ENCODE measurements around the gene CREB3L4. TPM values are rescaled to one million over a fixed set of nuclear protein-coding genes. Genes with fewer than 3 reads are reported as not detected.

The CREB3L4 gene
- total and polyA plus RNA-seq, 2 of the 4 experiments (the other 2 are of a cell fraction), result 6.5 to 9.8 TPM

- Histone ChIP-seq H4K91ac (ENCODE audit: insufficient read depth, low read depth, low read length) (no peak overlapping the region), H3K4me1 (ENCODE audit: control insufficient read depth, insufficient read depth, low read length) (peaks cover 11% of the 10 kb centered on the region), H4K8ac (ENCODE audit: low read depth in 2 of 2, low read length in 2 of 2) (no peak overlapping the region), H3K23ac (ENCODE audit: low read depth, low read length) (peak overlapping the region; percentile 94; the same call in 1 of the 2 replicates), H2BK5ac (ENCODE audit: low read depth, low read length, poor library complexity, severe bottlenecking) (no peak overlapping the region), H3K36me3 (ENCODE audit: control insufficient read depth, insufficient read depth, low read length) (no peaks in the 10 kb centered on the region), H3K4me2 (ENCODE audit: low read depth, low read length) (peak overlapping the region; percentile 82), H2AK5ac (ENCODE audit: low read depth, low read length) (no peak overlapping the region), H3K4ac (ENCODE audit: low read depth, low read length) (no peak overlapping the region), H3K27ac (ENCODE audit: insufficient read depth, low read length) (peak overlapping the region; percentile 72; the same call in 1 of the 2 replicates), H4K20me1 (ENCODE audit: insufficient read depth, low read length) (peaks cover 49% of the 10 kb centered on the region), H2BK15ac (ENCODE audit: low read depth, low read length) (no peak overlapping the region), H4K5ac (ENCODE audit: low read depth, low read length) (no peak overlapping the region), H2AFZ (replicated peaks; ENCODE audit: low read length, poor library complexity) (peak overlapping the region; percentile 75), H3K27me3 (ENCODE audit: control insufficient read depth, insufficient read depth, low read length) (no peaks in the 10 kb centered on the region), H3K9ac (ENCODE audit: low read depth, low read length) (peak overlapping the region; percentile 64), H3K56ac (ENCODE audit: extremely low read depth, insufficient read depth, low read length) (no peak overlapping the region), H3K9me3 (ENCODE audit: control insufficient read depth, insufficient read depth, low read length) (no peaks in the 10 kb centered on the region), H3K18ac (ENCODE audit: low read depth, low read length) (no peak overlapping the region), H2BK120ac (ENCODE audit: low read depth, low read length) (no peak overlapping the region), H3K9me1 (ENCODE audit: insufficient read depth, low read length) (0 out of 2 replicates have a peak, but pooled peaks cover 9% of the 10 kb centered on the region), H2BK20ac (ENCODE audit: low read depth, low read length) (no peak overlapping the region), H3K79me1 (ENCODE audit: low read depth in 1 of 2, low read length in 2 of 2) (peaks cover 11 to 59% of the 10 kb centered on the region in 2 experiments; a peak in 3 of 4 replicates), H3K4me3 (ENCODE audit: insufficient read depth, low read depth, low read length) (peak overlapping the region; percentile 89), H2AK9ac (replicated peaks; ENCODE audit: low read depth, low read length, poor library complexity) (peak overlapping the region; percentile 94), H3K14ac (replicated peaks; ENCODE audit: low read depth, low read length) (peak overlapping the region; percentile 62)
- intact Hi-C loops (cut with micrococcal nuclease), result loop anchor here (2.0 to 10.0 kb wide), 3 partner anchors 39 to 126 kb away; no protein-coding TSS in a partner anchor
- POLR2A ChIA-PET (ENCODE audit: unreplicated experiment), result no interaction called here
- no TSS peak for BruUV-seq (replicated peaks)
- WGBS, 2 experiments (ENCODE audit: extremely low coverage in 2 of 2, insufficient read length in 1 of 2), result no CpG with 5 or more reads among the region's 3 CpGs
- CTCF ChIA-PET, result interaction anchor here (1.3 kb wide), 1 partner anchor 10 kb away, joined by 3 read pairs; no protein-coding TSS in a partner anchor
- in situ Hi-C loops (cut with MboI; ENCODE audit: low sequenced_read_pairs), result no loop called here
- dilution Hi-C loops (cut with HindIII; ENCODE audit: low sequenced_read_pairs, unreplicated experiment), result loop anchor here (25.0 kb wide), 1 partner anchor 109 kb away; no protein-coding TSS in a partner anchor
- no peak for ATAC-seq (ENCODE audit: low read depth)
- TF ChIP-seq RFX5 (IDR thresholded peaks at IDR 0.05; ENCODE audit: low read depth, low read length), result no peak
- no peak for TF ChIP-seq NFE2L2 (IDR thresholded peaks at IDR 0.05; ENCODE audit: low read depth, low read length)
- no peak for TF ChIP-seq RAD21 (IDR thresholded peaks at IDR 0.05; ENCODE audit: low read length)
- TF ChIP-seq MAFK (IDR thresholded peaks at IDR 0.05; ENCODE audit: low read depth, low read length), result no peak
- TF ChIP-seq, protein P1, sequence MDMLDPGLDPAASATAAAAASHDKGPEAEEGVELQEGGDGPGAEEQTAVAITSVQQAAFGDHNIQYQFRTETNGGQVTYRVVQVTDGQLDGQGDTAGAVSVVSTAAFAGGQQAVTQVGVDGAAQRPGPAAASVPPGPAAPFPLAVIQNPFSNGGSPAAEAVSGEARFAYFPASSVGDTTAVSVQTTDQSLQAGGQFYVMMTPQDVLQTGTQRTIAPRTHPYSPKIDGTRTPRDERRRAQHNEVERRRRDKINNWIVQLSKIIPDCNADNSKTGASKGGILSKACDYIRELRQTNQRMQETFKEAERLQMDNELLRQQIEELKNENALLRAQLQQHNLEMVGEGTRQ (IDR thresholded peaks at IDR 0.05; ENCODE audit: low read depth, low read length), result no peak
- TF ChIP-seq MXI1 (IDR thresholded peaks at IDR 0.05; ENCODE audit: borderline replicate concordance, low read depth, low read length), result no peak
- TF ChIP-seq POLR2A (IDR thresholded peaks at IDR 0.05; ENCODE audit: low read depth, low read length), result no peak
- no peak for TF ChIP-seq FOS (IDR thresholded peaks at IDR 0.05; ENCODE audit: low read depth, low read length)
- no peak for DNase-seq
Measured at GRCh38 chr1:153921080-153921802, 46.5 kb upstream of the CREB3L4 start.
